PFSK-1 (cell line): Measurements from ENCODE around the gene PRSS48.

Experiments used
- FOXP2 ChIP-seq: optimal IDR thresholded peaks from 2 replicates; pipeline ENCODE3; 2011; ENCODE audit warnings: borderline replicate concordance, control low read depth, inconsistent platforms; ENCODE audit not compliant: insufficient read depth; ENCODE audit errors: extremely low read length, extremely low read depth
- POLR2AphosphoS5 ChIP-seq: IDR thresholded peaks from 2 replicates; pipeline ENCODE4 v1.6.1; 2012; ENCODE audit warnings: low read depth, mild to moderate bottlenecking, control low read depth, low read length, moderate library complexity
- SIN3A ChIP-seq: IDR thresholded peaks from 2 replicates; pipeline ENCODE4 v1.6.1; 2012; ENCODE audit warnings: mild to moderate bottlenecking, low read length, moderate library complexity, borderline replicate concordance; ENCODE audit not compliant: insufficient read depth
- TAF1 ChIP-seq: IDR thresholded peaks from 2 replicates; pipeline ENCODE4 v1.6.1; 2012; ENCODE audit warnings: low read length, control low read depth, borderline replicate concordance; ENCODE audit not compliant: insufficient read depth
- TF ChIP-seq, protein P1 (sequence below), 2 experiments: IDR thresholded peaks; 2 replicates each; pipeline versions ENCODE4 v1.6.1 to v1.8.0; 2011 to 2012; ENCODE audit warnings: low read depth in 2 of 2, low read length in 2 of 2, control low read depth in 1 of 2, inconsistent platforms in 1 of 2, mild to moderate bottlenecking in 1 of 2, moderate library complexity in 1 of 2; ENCODE audit not compliant: insufficient read depth in 1 of 2

The PRSS48 gene

GRCh38 chr4:151284534-151285245 is 7.7 kb downstream of the PRSS48 start:
- TF ChIP-seq SIN3A (no peak), TAF1 (no peak), FOXP2 (no peak), POLR2AphosphoS5 (no peak)
- TF ChIP-seq, protein P1, sequence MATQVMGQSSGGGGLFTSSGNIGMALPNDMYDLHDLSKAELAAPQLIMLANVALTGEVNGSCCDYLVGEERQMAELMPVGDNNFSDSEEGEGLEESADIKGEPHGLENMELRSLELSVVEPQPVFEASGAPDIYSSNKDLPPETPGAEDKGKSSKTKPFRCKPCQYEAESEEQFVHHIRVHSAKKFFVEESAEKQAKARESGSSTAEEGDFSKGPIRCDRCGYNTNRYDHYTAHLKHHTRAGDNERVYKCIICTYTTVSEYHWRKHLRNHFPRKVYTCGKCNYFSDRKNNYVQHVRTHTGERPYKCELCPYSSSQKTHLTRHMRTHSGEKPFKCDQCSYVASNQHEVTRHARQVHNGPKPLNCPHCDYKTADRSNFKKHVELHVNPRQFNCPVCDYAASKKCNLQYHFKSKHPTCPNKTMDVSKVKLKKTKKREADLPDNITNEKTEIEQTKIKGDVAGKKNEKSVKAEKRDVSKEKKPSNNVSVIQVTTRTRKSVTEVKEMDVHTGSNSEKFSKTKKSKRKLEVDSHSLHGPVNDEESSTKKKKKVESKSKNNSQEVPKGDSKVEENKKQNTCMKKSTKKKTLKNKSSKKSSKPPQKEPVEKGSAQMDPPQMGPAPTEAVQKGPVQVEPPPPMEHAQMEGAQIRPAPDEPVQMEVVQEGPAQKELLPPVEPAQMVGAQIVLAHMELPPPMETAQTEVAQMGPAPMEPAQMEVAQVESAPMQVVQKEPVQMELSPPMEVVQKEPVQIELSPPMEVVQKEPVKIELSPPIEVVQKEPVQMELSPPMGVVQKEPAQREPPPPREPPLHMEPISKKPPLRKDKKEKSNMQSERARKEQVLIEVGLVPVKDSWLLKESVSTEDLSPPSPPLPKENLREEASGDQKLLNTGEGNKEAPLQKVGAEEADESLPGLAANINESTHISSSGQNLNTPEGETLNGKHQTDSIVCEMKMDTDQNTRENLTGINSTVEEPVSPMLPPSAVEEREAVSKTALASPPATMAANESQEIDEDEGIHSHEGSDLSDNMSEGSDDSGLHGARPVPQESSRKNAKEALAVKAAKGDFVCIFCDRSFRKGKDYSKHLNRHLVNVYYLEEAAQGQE (IDR thresholded peaks at IDR 0.05; ENCODE audit: insufficient read depth in 1 of 2, low read depth in 2 of 2, low read length in 2 of 2) = no peak

GRCh38 chr4:151287409-151287808 is 10.4 kb downstream of the PRSS48 start:
- TF ChIP-seq, protein P1 (IDR thresholded peaks at IDR 0.05; ENCODE audit: insufficient read depth in 1 of 2, low read depth in 2 of 2, low read length in 2 of 2) = no peak
- no peak for TF ChIP-seq POLR2AphosphoS5
- no peak for TF ChIP-seq TAF1

GRCh38 chr4:151291485-151291884 is 14.5 kb downstream of the PRSS48 start:
- TF ChIP-seq SIN3A = no peak
- TF ChIP-seq, protein P1 (IDR thresholded peaks at IDR 0.05; ENCODE audit: insufficient read depth in 1 of 2, low read depth in 2 of 2, low read length in 2 of 2) = no peak
- no peak for TF ChIP-seq POLR2AphosphoS5
- TF ChIP-seq FOXP2 = no peak
- TF ChIP-seq TAF1 = no peak

DNA sequence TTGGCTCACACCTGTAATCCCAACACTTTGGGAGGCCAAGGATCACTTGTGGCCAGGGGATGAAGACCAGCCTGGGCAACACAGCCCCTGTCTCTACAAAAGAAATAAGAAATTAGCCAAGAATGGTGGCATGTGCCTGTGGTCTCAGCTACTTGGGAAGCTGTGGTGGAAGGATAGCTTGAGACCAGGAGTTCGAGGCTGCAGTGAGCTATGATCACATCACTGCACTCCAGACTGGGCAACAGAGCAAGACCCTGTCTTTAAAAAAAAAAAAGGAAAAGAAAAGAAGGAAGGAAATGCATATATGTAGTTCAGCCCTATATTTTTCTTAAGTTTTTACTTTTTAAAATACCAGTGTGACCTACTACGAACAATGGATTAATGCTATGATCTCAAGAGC is 15.1 kb downstream of the PRSS48 start:
- TF ChIP-seq, protein P1 (IDR thresholded peaks at IDR 0.05; ENCODE audit: insufficient read depth in 1 of 2, low read depth in 2 of 2, low read length in 2 of 2) = no peak
- no peak for TF ChIP-seq SIN3A
- TF ChIP-seq TAF1 = no peak
- TF ChIP-seq FOXP2 = no peak
- TF ChIP-seq POLR2AphosphoS5 = no peak

DNA sequence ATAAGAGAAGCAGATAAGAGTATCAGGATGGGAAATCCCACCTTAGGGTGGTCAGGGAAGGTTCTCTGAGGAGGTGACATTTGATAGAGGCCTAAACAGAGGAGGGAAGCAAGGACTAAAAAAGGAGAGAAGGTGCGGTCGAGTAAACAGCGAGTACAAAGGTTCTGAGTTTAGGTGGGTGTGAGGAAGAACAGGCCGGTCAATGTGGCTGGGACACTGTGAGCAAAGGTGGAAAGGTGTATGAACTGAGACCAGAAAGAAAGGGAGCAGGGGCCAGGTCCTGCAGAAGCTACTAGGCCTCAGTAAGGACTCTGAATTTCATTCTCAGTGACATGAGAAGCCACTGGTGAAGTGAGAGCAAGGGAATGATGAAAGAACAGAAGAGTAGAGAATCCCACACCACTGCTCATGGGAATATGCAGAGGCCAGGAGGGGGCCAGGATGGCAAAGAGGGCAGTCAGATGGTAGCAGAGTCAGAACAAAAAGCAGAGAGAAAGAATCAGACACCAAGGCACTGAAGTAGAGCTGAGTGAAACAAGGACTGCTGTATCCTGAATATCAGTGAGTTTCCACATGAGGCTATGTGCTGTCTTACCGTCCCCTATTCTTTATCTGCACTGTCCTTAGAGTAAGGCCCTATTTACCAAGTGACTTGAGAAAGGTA is 18.0 kb downstream of the PRSS48 start:
- TF ChIP-seq TAF1 (no peak), SIN3A (no peak), FOXP2 (no peak)
- TF ChIP-seq, protein P1 (IDR thresholded peaks at IDR 0.05; ENCODE audit: insufficient read depth in 1 of 2, low read depth in 2 of 2, low read length in 2 of 2) = no peak
